VCaP (cell line): ENCODE measurements around the gene DDX56.
A peak's percentile ranks its signal among the peaks of the same experiment; 100 is the strongest.

Source experiments
- H3K27ac ChIP-seq: fragments of 450-650 bp; 2 replicates; pipeline ENCODE4 v1.5.1; 2017
- TF ChIP-seq, protein P1 (sequence below): fragments of 450-650 bp; conservative IDR thresholded peaks from 2 replicates; pipeline ENCODE4 v1.5.1; 2017; ENCODE audit warnings: mild to moderate bottlenecking, moderate library complexity

Gene DDX56

DNA sequence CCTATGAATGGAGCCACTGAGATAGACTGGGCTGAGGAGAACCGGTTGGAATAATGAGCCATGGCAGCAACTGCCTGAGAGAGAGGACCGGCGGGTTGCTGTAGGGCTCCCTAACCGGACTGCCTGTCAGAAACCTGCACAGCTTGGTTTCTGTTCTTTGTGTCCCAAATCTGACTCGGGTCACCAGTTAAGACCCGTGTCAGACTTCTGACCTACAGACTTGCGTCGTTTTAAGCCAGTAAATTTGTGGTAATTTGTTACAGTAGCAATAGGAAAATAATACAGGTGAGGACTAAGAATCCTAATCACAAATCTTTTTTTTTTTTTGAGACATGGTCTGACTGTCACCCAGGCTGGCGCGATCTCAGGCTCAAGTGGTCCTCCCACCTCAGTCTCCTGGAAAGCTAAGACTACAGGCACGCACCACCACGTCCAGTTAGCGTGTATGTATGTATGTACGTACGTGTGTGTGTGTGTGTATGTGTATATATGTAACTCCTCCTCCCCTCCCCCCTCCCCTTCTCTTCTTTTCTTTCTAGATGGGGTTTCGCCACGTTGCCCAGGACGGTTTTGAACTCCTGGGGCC, 672 bp upstream of the DDX56 start:
- TF ChIP-seq, protein P1, sequence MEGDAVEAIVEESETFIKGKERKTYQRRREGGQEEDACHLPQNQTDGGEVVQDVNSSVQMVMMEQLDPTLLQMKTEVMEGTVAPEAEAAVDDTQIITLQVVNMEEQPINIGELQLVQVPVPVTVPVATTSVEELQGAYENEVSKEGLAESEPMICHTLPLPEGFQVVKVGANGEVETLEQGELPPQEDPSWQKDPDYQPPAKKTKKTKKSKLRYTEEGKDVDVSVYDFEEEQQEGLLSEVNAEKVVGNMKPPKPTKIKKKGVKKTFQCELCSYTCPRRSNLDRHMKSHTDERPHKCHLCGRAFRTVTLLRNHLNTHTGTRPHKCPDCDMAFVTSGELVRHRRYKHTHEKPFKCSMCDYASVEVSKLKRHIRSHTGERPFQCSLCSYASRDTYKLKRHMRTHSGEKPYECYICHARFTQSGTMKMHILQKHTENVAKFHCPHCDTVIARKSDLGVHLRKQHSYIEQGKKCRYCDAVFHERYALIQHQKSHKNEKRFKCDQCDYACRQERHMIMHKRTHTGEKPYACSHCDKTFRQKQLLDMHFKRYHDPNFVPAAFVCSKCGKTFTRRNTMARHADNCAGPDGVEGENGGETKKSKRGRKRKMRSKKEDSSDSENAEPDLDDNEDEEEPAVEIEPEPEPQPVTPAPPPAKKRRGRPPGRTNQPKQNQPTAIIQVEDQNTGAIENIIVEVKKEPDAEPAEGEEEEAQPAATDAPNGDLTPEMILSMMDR, result no peak

DNA sequence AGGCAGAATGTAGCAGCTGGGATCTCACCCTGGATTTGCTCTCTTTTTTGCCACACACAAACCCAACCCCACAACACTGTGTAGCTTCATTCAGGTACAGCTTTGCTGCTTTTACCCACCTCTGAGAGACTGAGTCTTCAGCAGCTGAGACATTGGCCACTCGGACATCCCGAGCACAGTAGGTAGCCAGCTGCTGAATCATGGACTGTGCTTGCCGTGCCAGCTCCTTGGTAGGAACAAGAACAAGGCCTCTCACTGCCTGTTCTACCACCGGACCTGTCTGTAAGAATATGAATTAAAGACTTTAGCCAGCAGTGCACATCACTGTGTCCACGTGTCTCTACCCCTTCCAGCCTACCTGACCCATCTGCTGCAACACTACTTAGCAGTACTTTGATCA, 937 bp downstream of the DDX56 start:
- H3K27ac ChIP-seq, result peak overlapping the region; percentile 93
- TF ChIP-seq, protein P1, result no peak

More for the DNA sequence above, 672 bp upstream of the DDX56 start:
- peak overlapping the region; percentile 93 for H3K27ac ChIP-seq

DNA sequence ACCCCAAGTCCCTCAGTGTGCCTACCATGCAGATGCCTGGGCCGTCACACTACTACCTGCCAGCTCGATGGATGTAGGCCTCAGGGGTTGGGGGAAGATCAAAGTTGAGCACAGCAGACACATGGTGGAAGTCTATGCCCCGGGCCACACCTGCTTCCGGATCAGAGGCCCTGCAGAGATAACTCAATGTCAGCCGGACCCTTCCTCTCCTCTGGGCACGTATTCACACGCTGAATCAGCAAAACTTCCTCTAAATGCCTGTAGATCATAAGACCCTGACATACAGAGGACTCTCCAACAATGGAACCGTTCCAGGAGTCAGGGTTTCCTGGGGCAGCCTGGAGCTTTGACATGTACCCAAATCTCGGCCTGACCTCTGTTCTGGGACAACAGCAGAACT, 3.7 kb downstream of the DDX56 start:
- TF ChIP-seq, protein P1, result no peak
- peak overlapping the region; percentile 55 for H3K27ac ChIP-seq

DNA sequence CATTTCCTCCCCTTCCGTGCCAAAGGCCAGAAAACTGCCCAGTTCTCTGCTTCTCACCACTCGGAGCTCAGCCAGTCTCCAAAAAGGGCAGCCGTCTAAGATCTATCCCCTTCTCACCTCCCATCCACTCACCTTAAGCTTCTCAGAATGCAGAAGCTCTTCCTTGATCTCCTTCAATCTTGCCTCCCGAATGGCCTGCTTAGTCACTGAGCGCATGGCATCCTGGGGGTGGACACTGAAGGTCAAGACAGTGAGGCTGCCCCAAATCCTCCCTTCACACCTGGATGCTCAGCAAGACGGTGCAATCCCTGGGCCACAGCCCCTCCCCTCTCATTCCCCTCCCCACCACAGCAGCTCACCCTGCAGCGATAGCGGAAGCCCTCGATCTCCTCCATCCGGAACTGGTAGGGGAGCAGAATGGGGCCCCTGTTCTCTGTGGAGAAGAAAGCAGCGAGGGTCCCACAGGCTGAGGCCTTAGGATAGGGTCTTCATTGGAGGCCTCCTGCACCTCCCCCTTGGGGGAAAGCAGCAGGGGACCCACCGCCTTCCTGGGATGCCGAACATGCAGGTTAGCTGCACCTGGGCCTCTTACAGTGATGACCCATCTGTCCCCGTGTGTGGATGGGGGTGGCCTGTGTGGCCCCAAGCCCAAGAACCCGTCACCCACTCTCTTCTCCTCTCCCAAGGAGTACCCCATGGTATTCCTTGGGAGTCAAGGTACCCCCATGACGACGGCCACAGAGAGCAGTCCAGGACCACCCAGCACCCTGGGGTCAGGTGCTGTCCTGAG, 4.7 kb downstream of the DDX56 start:
- H3K27ac ChIP-seq, result peak overlapping the region; percentile 55
- TF ChIP-seq, protein P1, result no peak

DNA sequence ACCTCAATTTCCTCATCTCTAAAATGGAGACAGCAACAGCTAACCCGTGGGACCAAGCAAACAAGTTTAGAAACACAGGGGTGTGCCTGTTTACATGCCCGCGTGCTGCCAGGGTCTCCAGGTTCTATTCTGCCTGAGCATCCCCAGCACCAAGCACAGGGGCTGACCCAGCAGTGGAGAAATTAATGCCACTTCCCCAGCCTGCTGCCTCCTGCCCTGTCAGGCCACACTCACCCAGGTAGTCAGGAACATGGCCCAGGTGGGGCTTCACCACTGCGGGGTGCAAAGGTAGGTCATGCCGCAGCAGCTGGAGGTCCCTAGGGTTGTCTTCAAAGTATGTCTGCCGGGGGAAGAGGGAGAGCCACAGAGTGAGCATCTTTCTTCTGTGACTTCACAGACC, 5.8 kb downstream of the DDX56 start:
- peak overlapping the region; percentile 55 for H3K27ac ChIP-seq
- TF ChIP-seq, protein P1, result no peak

DNA sequence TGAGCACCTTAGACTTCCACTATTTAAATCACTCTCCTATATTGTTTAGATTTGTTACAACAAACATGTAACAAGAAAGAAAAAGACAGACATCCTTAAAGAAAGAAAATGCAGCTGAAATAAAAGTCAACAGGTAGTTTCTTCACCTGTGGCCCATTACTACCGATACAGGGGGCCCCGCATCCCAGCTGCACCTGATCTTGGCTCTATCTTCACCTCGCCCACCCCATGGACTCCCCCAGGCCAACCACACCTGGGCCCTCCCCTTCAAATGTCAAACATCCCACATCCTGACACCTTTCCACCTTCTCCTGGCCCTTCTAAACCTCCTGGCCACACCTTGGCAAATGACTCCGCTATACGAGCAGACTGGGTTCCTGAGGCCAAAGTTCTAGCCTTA, 7.0 kb downstream of the DDX56 start:
- TF ChIP-seq, protein P1, result no peak
- peak overlapping the region; percentile 55 for H3K27ac ChIP-seq

DNA sequence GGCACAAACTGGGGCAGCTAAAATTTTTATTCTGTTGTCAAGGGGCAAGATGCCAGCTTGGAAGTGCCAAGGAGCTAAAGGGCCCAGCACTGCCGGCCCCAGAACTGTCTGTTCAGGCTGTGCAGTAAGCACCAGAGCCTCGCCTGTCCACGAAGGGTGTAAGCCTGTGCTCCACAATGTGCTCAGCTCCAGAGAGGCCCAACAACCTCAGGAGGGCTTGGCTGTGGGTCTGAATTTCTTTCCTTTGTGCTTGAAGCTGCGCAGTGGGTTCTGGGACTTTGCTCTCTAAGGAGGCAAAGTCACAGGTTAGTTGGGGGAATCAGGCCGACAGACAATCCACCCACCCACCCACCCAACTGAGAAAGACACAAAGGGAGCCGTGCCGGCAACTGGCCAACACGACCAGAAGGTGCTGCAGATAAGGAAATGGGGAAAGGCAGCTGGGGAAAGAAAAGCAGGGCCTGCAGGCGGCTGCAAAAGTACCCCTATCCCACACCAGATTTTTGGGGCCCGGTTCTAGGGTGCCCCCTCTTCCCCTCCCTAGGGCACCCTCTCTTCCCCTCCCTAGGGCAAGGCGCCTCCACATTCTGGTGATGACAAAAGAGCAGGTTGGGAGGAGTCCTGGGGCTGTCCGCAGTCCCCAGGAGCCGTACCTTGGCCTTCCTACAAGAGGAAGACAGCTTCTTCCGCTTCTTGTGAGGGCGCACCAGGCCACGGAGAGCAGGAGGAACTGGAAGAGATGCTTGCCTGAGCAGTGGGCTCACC, 7.7 kb downstream of the DDX56 start:
- TF ChIP-seq, protein P1, result no peak; the same call in 1 of the 2 replicates
- H3K27ac ChIP-seq, result peak overlapping the region; percentile 55; the same call in 1 of the 2 replicates
